HG03139 (cell line): ENCODE results near the gene RSPH6A.

Experiments
- ATAC-seq: cut with Tn5 transposase; IDR thresholded peaks from one replicate; pipeline ENCODE4 v1.9.1; 2021; ENCODE audit not compliant: unreplicated experiment

RSPH6A gene

GRCh38 chr19:45814851-45815480 lies at the start of gene RSPH6A:
Gene RSPH6A (minus strand): TSS chr19:45815308. CDS start chr19:45815176, 132 bp downstream.
- no peak for ATAC-seq

- ATAC-seq: no peak
Observed at GRCh38 chr19:45864629-45865082, 49.5 kb upstream of the RSPH6A start.

DNA sequence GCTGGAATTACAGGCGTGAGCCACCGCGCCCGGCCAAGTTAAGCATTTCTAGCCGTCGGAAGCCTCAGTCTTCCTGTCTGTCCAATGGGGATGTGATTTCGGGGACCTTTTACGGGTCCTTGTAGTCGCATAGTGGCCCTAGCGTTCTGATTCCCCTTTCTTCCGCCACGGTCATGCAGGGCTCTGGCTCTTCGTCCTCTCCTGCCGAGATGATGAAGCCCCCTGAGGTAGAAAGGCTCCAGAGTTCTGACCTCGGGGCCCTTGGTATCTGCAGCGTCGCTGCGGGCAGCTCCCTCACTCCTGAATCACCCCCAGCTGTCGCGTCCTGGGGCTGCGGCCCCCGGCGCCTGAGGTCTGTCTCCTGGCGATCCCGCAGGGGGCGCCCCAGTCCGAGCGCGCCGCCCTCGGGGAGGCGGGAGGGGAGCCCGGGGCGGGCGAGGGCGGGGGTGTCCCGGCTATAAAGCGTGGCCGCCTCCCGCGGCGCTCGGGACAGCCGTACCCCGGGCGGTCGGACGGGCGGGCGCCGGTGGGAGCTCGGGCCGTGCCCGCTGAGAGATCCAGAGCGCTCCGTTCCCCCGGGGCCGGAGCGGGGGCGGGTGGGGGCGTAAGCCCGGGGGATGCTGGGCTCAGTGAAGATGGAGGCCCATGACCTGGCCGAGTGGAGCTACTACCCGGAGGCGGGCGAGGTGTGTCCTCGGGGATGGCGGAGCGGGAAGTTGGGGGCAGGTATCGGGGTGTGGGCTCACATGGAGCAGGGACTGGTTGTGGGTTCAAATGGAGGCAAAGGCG lies 48.9 kb upstream of the RSPH6A start, which contains the start of gene FOXA3:
FOXA3 (plus strand) TSS at position 487 of the 789 bp plus-strand sequence; CDS start at position 618, 131 bp downstream.
- ATAC-seq: no peak

DNA sequence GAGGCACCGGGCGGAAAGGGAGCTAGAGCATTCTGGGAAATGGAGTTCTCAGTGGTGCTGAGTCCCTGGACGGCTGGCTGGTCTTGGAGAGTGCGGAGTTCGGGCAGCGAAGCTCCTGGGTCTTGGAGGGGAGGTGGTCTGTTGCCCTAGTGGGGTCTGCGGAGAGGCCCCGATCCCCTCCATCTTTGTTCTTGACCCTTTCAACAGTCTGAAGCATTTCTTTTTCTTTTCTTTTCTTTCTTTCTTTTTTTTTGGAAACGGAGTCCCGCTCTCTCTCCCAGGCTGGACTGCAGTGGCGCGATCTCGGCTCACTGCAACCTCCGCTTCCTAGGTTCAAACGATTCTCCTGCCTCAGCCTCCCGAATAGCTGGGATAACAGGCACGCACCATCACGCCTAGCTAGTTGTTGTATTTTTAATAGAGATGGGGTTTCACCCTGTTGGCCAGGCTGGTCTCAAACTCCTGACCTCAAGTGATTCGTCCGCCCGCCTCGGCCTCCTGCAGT lies 48.3 kb upstream of the RSPH6A start:
- ATAC-seq: no peak

- peak; percentile 85 for ATAC-seq
Observed at GRCh38 chr19:45862564-45863334, 47.6 kb upstream of the RSPH6A start, which contains the start of gene SYMPK. Gene SYMPK (minus strand): TSS chr19:45863147. CDS start chr19:45854495, 8,652 bp downstream.

DNA sequence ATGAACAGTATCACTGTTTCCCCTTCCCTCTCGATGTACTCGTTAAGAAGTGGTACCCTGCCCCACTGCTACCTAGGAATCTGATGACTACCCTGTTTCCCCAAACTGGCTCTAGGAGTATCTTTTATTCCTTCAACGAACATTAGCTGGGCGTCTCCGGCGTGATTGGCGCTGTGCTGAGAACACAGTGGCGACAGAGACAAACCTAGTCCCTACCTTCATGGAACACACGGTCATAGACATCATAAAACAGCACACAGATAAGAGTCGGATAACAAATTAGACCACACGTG lies 47.1 kb upstream of the RSPH6A start:
- ATAC-seq: no peak

- no peak for ATAC-seq
Observed at GRCh38 chr19:45860359-45861259, 45.5 kb upstream of the RSPH6A start.

DNA sequence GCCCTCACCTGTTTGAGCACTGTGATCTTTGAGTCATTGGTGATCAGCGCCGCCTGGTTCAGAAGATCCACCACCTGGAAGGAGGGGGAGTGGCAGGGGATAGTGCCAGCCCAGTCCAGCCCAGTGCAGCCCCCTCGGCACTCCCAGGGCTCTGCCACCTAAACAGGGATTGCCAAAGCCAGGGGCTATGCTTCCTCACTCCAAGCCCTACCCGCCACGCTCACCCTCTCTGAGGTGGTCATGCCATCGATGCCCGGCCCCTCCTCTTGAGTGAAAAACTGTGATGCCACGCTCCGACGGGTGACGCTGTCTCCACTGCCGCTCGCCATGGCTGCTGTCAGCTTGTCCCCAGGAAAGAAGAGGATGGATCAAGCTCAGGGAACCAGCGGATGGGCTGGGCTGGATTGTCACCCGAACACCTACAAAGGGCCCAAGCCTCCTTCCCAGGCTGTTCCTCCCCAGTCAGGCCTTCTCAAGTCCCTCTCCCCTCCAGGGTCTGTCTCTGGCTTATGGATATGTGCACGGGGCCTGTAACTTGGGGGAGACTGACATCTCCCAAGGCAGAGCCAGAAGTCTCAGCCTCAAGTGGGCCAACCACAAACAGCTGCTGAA lies 39.2 kb upstream of the RSPH6A start:
- ATAC-seq: no peak

DNA sequence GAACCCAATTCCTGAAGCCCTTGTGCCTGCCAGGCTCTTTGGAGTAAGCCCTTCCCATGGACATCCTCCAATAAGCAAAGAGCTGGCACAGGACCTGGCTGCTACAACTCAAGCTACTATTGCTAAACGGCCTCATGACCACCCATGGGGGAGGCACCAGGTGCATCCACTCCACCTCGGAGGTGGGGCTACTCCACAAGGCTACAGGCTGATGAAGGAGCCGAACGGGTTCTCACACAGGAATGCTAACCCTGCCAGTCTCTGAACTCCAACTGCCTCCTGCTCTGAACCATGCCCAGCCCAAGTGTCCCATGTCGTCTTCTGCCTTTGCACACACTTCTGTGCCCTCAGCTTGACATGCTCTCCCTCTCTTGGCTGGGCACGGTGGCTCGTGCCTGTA lies 37.9 kb upstream of the RSPH6A start:
- ATAC-seq: no peak

DNA sequence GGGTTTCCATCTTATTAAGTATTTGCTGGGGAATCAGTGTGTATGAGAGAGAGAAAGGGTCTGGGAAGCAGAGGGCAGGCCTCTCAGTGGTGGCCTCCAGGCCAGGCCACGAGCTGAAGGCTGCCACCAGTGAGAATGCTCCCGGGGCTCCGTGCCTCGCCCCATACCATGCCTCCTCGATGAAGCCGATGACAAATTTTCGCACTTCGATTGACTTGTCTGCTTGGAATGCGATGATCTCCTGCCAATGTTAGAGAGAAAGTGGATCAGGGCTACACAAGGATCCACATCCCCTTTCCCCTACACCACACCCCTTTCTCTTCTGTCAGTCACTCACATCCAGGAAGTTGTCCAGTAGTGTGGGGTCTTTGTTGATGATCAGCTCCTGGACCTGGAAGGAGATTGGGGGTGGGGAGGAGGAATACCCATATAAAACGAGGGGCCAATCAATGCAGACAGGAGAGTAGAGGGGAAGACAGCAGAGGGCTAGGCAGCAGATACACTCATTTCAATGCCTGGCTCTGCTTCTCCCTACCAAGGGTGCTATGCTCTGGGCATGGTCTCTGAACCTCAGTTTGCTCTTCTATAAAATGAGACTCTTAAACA lies 37.1 kb upstream of the RSPH6A start:
- no peak for ATAC-seq

DNA sequence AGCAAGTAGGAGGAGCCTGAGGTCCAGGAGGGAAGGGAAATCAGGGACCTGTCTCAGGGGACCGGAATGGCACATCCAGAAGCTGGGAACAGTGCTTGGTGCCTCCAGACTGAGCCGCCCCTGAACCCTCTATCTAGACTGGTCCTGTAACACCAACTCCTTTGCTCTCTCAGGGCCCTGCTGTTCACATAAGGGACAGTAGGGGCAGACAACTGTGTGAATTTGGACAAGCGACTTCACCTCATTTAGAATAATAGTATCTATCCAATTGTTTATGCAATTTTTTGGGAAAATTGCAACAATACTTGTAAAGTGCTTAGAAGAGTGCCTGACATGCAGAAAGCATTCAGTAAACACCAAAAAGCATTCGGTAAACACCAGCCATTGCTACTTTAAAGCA lies 33.8 kb upstream of the RSPH6A start:
- ATAC-seq: no peak

- ATAC-seq: no peak
Observed at GRCh38 chr19:45847663-45848062, 32.6 kb upstream of the RSPH6A start.

DNA sequence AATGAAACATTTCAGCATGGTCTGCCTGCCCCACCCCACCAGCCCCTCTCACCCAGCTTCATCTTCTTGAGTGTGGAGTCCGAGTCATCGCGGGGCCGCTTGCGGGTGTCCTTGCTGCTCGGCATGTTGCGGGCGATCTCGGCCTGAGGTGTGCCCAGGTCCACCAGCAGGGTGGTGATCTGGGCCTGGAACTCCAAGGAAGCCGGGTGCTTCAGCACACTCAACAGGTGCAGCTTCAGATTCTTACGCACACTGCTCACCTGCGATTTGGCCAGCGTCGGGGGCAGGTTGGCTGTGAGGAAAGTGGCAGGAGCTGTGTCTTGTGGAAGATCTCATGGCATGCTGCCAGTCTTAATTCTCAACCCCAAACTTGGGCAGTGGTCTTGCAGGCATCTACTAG lies 27.1 kb upstream of the RSPH6A start:
- ATAC-seq: no peak

- ATAC-seq: no peak
Observed at GRCh38 chr19:45834970-45835369, 19.9 kb upstream of the RSPH6A start.

- no peak for ATAC-seq
Observed at GRCh38 chr19:45828945-45829344, 13.8 kb upstream of the RSPH6A start.

- no peak for ATAC-seq
Observed at GRCh38 chr19:45828523-45828922, 13.4 kb upstream of the RSPH6A start.

DNA sequence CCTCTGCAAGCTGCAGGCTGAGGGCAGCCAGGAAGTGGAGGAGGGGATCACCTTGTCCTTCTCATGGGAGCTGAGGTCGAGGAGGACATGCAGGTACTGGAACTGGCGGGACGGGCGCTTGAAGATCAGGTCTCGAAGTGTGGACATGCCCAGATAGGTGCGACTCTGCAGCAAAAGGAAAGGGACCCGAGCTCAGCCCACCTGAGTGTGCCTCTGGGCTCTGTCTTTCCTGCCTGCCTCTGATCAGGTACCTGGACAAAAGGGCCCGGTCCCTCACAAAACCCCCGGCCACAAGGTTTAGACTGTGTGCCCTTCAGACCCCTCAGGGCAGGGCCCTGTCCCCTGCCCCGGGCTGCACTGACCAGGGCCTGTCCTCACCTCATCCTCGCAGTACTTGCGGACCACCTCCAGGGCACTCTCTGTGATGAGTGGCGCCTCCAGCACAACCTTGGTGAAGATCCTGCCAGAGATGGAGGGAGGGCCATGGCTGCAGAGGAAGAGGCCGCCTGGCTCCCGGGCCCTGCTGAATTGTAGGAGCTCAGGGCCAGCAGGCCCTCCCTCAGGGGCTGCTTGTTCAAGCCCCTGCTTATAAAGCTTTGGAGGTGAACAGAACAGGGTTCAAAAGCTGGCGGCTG lies 12.5 kb upstream of the RSPH6A start:
- no peak for ATAC-seq

DNA sequence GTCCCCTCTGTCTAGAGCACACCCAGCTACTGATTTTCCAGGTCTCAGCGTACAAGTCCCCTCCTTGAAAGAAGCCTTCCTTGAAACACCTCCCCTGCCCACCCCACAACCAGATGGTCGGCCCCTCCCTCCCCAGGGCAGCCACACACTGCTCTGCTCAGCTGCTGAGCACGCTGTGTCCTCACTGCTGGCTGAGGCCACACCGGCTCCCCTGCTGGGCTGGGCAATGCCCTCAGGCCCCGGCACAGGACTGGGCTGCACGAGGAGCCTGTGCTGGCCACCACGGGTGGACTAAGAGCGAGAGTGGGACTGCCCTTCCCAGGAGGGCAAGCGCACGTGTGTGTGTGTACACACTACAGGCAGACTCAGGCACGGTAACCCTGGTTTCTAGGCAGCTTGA lies 11.8 kb upstream of the RSPH6A start:
- no peak for ATAC-seq
